Loucy (cell line): Measurements from ENCODE around the gene SOBP.

Experiments used
- H2AFZ ChIP-seq: fragments of 200-600 bp; sonication (generic); 2 replicates; pipeline ENCODE4 v1.6.0; 2016; ENCODE audit warnings: antibody characterized with exemption, mild to moderate bottlenecking, low read length, moderate library complexity
- H3F3A ChIP-seq: fragments of 200-600 bp; 2 replicates; pipeline ENCODE4 v1.6.0; 2016; ENCODE audit warnings: antibody characterized with exemption, low read depth, mild to moderate bottlenecking
- H3K27me3 ChIP-seq: fragments of 200-600 bp; sonication (generic); 2 replicates; pipeline ENCODE4 v1.6.1; 2014; ENCODE audit warnings: low read length, mild to moderate bottlenecking; ENCODE audit not compliant: insufficient read depth, poor library complexity, severe bottlenecking
- H3K36me3 ChIP-seq: fragments of 200-600 bp; sonication (generic); 2 replicates; pipeline ENCODE4 v1.6.1; 2016; ENCODE audit warnings: low read length; ENCODE audit not compliant: insufficient read depth
- H3K4me1 ChIP-seq: fragments of 200-600 bp; sonication (generic); 2 replicates; pipeline ENCODE4 v1.5.1; 2014; ENCODE audit warnings: low read length, mild to moderate bottlenecking; ENCODE audit not compliant: insufficient read depth, poor library complexity, severe bottlenecking
- H3K4me2 ChIP-seq: fragments of 200-600 bp; sonication (generic); 2 replicates; pipeline ENCODE4 v1.6.0; 2014; ENCODE audit warnings: antibody characterized with exemption, low read length, low read depth, mild to moderate bottlenecking; ENCODE audit not compliant: poor library complexity, severe bottlenecking
- H3K4me3 ChIP-seq: fragments of 200-600 bp; sonication (generic); 2 replicates; pipeline ENCODE4 v1.5.1; 2014; ENCODE audit warnings: low read length, mild to moderate bottlenecking, mixed read lengths; ENCODE audit not compliant: poor library complexity, severe bottlenecking
- H3K79me2 ChIP-seq: fragments of 200-600 bp; sonication (generic); 2 replicates; pipeline ENCODE4 v1.6.1; 2014; ENCODE audit warnings: low read length; ENCODE audit not compliant: insufficient read depth
- H3K9ac ChIP-seq: fragments of 200-600 bp; sonication (generic); 2 replicates; pipeline ENCODE4 v1.6.0; 2014; ENCODE audit warnings: mild to moderate bottlenecking, low read depth, low read length, moderate library complexity; ENCODE audit not compliant: poor library complexity, severe bottlenecking
- H3K9me2 ChIP-seq: fragments of 200-600 bp; sonication (generic); replicated peaks from 2 replicates; pipeline ENCODE4 v1.6.1; 2016; ENCODE audit warnings: low read depth, low read length, mixed read lengths
- H3K9me3 ChIP-seq: fragments of 200-600 bp; sonication (generic); 2 replicates; pipeline ENCODE4 v1.6.1; 2014; ENCODE audit warnings: mild to moderate bottlenecking, antibody characterized with exemption, low read length, low read depth; ENCODE audit not compliant: insufficient read depth
- H4K20me1 ChIP-seq: fragments of 200-600 bp; sonication (generic); 2 replicates; pipeline ENCODE4 v1.6.0; 2014; ENCODE audit warnings: antibody characterized with exemption, low read length, mild to moderate bottlenecking; ENCODE audit not compliant: insufficient read depth, poor library complexity, severe bottlenecking
- CTCF ChIP-seq: fragments of 200-600 bp; sonication (generic); conservative IDR thresholded peaks from 2 replicates; pipeline ENCODE4 v1.5.1; 2014; ENCODE audit warnings: mild to moderate bottlenecking, antibody characterized with exemption, low read length
- EZH2phosphoT487 ChIP-seq: fragments of 200-600 bp; IDR thresholded peaks from 2 replicates; pipeline ENCODE4 v1.6.1; 2018; ENCODE audit warnings: antibody characterized with exemption, mild to moderate bottlenecking, moderate library complexity, borderline replicate concordance

SOBP gene

GRCh38 chr6:107589934-107590333 is 100.0 kb downstream of the SOBP start:
- Histone ChIP-seq H3K4me1 (peaks cover 10% of the 10 kb centered on the region), H3K9me2 (no peaks in the 10 kb centered on the region), H3F3A (no peaks in the 10 kb centered on the region), H2AFZ (no peak overlapping the region), H3K9me3 (no peaks in the 10 kb centered on the region), H4K20me1 (no peaks in the 10 kb centered on the region), H3K79me2 (no peaks in the 10 kb centered on the region), H3K4me2 (no peak overlapping the region), H3K9ac (no peak overlapping the region), H3K4me3 (no peak overlapping the region), H3K36me3 (peaks cover 4% of the 10 kb centered on the region; the same call in 1 of the 2 replicates), H3K27me3 (no peaks in the 10 kb centered on the region)
- no peak for TF ChIP-seq EZH2phosphoT487
- no peak for TF ChIP-seq CTCF

- Histone ChIP-seq H3K9me3 (no peaks in the 10 kb centered on the region), H3K9ac (no peak overlapping the region), H2AFZ (no peak overlapping the region), H3K4me2 (no peak overlapping the region), H3K9me2 (no peaks in the 10 kb centered on the region), H3K79me2 (no peaks in the 10 kb centered on the region), H3K27me3 (no peaks in the 10 kb centered on the region), H3F3A (no peaks in the 10 kb centered on the region), H3K36me3 (peaks cover 4% of the 10 kb centered on the region; the same call in 1 of the 2 replicates), H3K4me1 (peaks cover 10% of the 10 kb centered on the region), H4K20me1 (no peaks in the 10 kb centered on the region), H3K4me3 (no peak overlapping the region)
- no peak for TF ChIP-seq EZH2phosphoT487
- TF ChIP-seq CTCF: no peak
Measured at GRCh38 chr6:107590378-107590777, 100.5 kb downstream of the SOBP start.

- Histone ChIP-seq H2AFZ (no peak overlapping the region), H4K20me1 (no peaks in the 10 kb centered on the region), H3K79me2 (no peaks in the 10 kb centered on the region), H3K4me2 (no peak overlapping the region), H3K4me3 (no peak overlapping the region), H3K9me3 (no peaks in the 10 kb centered on the region), H3K36me3 (peaks cover 4% of the 10 kb centered on the region; the same call in 1 of the 2 replicates), H3K4me1 (peaks cover 9% of the 10 kb centered on the region), H3K9me2 (no peaks in the 10 kb centered on the region), H3F3A (no peaks in the 10 kb centered on the region), H3K9ac (no peak overlapping the region), H3K27me3 (no peaks in the 10 kb centered on the region)
- TF ChIP-seq CTCF (no peak), EZH2phosphoT487 (no peak)
Measured at GRCh38 chr6:107591346-107591745, 101.4 kb downstream of the SOBP start.
